A549 (cell line): ENCODE measurements around the gene TTC34.

Experiments used
- CHD2 ChIP-seq: fragments of 150-350 bp; IDR thresholded peaks from 2 replicates; pipeline ENCODE4 v1.6.1; 2014; ENCODE audit warnings: low read length; ENCODE audit not compliant: partially characterized antibody
- CTCF ChIP-seq: fragments of >200 bp; sonication (Bioruptor Twin); formaldehyde crosslinking; IDR thresholded peaks from 3 replicates; pipeline ENCODE4 v1.5.1; 2016
- MAX ChIP-seq: IDR thresholded peaks from 2 replicates; pipeline ENCODE4 v1.6.1; 2012
- POLR2A ChIP-seq: IDR thresholded peaks from 2 replicates; pipeline ENCODE4 v1.6.1; 2012; ENCODE audit warnings: mild to moderate bottlenecking, low read length

DNA sequence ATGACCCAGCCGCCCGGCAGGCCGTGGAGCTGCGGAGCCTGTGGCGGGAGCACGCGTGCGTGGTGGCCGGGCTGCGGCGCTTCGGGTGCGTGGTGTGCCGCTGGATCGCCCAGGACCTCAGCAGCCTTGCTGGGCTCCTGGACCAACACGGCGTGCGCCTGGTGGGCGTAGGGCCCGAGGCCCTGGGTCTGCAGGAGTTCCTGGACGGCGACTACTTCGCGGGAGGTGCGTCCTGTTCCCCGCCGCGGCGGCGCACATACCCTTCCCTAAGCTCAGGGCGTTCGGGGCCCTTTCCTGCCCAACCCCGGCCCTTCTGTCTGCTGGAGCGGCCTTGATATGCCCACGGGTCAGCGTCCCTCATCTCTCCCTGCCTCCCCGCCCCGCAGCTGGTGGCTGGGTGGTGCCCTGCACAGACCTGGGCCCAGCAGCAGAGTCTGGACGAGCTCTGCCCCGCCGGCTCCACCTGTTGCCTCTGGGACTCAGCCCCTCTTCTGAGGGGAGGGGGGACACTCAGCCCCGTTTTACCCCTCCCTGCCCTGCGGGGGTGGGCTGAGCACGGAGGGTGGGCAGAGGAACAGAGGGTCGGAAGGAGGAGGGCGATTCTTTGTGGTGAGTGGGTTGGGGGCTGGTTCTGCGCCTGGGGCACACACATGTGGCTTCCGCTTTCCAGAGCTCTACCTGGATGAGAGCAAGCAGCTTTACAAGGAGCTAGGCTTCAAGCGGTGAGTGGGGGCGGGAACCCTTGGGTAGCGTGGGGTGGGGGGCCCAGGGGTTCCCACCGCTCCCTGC, 214.2 kb downstream of the TTC34 start:
- TF ChIP-seq CHD2, result no peak
- TF ChIP-seq CTCF, result no peak
- no peak for TF ChIP-seq MAX
- TF ChIP-seq POLR2A, result 0 out of 2 replicates have a peak, but pooled peaks have one; percentile 1
